ENCODE data around the gene SCFD2.
"Not testable (repeated sequence)": the region's sequence is repeated elsewhere in the genome, so short reads cannot be mapped to it uniquely, and the experiment has no call there.

The SCFD2 gene

DNA sequence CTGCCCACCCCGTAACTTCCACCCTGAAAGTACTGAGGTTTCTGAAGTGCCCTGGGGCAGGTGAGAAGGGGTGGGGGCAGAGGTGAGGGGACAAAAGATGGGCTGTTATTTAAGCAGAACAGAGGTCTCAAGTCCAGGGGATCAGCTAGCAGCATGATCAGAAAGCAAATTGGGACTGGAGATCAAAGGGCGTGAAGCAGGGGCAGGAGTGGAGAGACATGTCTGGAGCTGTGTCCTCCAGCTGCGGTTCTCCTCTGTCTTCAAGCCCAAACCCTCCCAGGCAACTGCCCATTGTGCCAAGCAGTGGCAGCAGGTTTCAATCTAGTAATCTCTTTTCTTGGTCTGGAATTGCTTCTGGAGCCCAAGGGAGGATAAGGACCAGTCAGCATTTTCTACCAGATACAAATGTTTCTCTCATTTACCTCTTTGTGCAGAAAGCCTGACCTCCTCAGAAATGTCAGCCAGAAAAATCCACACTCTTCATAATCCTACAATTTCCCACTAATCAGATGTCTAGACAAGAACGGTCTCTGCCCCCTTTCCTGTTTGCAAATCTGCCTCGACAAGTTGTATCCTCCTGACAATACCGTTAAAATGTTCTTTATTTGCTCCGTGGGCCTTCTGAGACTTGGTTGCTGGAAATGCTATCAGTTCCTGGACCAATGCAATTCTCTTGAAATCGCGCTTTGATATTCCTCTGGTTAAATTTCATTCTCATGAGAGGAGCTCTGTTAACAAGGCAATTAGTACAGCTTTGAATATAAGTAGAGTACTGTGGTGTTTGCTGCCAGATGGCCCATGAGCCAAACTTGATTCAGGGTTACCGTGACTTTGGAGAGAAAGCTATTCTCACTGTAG, 526.9 kb downstream of the SCFD2 start:
- DNase-seq (ENCODE audit: low read depth in 2 of 2, low spot score in 1 of 2) = no peak

DNA sequence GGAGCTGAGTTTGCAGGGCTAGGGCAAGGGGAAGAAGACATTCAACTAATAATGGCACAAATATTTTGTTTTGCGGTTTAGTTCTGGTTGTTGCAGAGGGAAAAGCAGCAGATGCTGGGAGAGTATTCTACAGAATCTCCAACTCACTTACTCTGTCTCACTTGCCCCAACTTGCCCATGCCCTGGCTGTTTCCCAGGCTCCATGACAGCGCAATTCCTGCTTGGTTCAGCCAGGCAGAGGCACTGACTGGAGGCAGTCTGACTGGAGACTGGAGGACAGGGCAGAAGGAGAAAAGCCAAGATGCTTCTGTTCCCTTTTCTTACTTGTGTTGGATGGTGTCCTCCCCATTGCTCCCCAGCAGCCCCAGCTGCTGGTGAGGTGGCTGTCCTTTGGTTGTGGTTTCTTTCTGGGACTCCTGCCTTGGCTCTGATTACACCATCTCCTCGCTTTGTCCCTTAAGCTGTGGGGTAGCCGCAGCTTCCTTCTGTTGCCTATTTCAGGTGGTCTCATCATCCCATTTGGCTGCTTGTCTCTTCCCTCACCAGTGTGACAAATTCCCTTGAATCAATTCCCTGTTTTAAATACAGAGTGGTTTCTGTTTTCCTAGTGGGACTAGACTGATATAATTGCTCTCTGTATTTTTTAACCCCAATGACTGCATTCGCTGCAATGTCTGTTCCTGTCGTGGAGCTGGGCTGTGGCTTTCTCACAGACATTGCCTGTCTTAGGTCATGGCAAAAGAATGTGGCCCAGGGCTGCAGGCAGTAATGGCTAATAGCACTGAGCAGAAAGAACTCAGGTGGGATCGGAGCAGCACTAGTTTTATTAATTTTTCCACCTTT, 527.9 kb downstream of the SCFD2 start:
- DNase-seq (ENCODE audit: low read depth in 2 of 2, low spot score in 1 of 2) = no peak

DNA sequence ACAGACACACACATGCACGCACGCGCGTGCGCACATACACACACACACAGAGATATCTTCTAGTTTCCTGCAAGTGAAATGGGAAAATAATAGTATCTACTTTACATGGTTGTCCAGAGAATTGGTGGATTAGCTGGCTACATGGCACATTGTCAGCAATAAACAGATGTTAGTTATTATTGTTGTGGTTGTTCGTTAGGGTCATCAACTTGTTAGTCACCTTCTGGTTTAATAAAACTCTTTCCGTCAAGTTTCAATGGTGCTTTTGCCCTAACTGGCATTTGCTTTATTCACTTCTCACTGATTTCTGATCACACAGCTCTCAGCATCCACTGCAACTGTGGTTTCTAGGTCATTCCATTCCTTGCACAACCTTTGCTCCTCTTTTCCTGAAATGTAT, 529.2 kb downstream of the SCFD2 start:
- no peak for DNase-seq (ENCODE audit: low read depth in 2 of 2, low spot score in 1 of 2)

DNA sequence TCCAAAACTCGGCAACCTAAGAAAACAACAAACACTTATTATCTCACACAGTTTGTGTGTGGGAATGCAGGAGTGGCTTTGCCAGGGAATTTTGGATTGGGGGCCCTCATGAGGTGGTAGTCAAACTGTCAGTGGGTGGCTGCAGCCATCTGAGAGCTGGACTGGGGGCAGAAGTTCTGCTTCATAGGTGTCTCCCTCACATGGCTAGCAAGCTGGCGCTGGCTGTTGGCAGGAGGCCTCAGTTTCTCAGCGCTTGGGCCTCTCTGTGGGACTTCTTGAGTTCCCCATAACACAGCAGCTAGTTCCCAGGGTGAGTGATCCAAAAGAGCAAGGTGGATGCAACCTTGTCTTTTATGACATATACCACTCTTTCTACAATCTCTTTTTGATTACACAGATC, 529.7 kb downstream of the SCFD2 start:
- DNase-seq (ENCODE audit: low read depth in 2 of 2, low spot score in 1 of 2) = no peak

DNA sequence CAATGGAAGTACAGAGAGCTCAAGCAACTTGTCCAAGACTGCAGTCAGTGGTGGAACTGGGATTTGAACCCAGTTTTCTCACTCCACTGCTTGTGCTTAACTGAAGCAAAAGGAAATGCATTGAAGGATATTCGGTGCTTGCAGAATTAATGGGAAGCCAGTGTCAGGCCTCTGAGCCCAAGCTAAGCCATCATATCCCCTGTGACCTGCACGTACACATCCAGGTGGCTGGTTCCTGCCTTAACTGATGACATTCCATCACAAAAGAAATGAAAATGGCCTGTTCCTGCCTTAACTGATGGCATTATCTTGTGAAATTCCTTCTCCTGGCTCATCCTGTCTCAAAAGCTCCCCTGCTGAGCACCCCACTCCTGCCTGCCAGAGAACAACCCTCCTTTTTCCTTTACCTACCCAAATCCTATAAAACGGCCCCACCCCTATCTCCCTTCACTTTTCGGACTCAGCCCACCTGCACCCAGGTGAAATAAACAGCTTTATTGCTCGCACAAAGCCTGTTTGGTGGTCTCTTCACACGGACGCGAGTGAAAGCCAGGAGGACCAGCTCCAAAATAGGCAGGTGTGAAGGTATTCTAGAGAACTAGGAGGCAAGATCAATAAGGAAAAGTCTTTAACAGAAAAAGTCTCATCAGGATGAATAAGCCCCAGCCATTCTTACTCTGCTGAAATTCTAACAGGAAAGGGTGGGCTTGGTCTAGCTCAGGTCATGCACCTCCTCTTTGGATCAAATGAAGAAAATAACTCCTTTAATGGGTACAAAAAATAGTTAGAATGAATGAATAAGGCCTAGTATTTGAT, 531.0 kb downstream of the SCFD2 start:
- DNase-seq (ENCODE audit: low read depth in 2 of 2, low spot score in 1 of 2) = not testable (repeated sequence)

DNA sequence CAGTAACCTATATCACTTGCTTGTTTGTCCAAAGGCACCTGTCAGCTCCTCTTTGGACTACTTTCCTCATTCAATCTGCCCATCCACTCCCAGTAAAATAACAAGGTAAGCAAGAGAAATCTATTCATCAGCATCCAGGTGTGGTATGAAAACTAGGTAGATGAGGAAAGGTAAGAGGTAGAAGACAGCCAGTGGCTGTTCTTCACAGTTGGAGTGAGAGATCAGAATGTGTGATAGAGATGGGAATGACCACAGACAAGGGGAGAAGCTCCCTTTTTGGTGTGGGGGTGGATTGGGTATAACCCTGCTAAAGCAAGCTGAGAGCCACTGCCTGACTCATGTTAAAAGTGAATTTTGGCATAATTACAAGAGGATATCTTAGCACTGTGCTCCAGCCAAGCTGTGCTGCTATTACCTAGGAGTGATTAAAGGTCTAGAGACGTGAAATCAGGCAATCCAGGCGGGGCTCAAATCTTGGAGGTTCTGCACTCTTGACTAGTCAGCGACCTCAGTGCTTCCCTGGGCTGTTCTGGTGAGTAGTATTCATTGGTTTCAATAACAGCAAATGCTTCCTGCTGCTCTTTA, 531.8 kb downstream of the SCFD2 start:
- DNase-seq (ENCODE audit: low read depth in 2 of 2, low spot score in 1 of 2) = no peak

DNA sequence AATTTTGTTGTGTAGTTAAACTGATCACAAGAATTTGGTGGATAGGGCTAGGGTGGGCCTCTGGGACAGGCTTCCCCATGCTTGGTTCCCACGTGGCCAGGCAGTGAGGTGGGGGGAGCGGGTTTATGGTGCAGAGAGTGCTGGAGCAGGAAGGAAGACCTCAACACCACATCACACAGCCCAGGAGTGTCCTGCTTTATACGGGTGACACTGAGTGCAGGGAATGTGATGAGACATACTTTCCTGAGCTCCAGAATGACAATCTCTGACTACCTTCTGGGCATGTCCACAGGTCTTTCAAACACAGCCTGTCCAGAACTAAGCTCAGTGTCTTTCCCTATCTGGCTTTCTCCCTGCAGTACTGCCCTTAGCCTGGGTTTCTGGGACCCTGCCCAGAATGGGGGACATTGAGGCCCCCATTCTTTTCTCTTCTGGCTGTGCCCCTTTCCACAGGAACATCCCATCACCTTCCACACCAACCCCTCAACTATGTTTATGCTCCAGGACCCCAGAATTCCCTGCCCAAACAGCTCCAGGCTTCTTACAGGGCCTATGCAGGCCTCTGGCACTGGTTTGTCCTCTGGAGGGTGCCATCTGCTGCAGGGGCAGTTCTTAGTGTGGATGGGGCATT, 540.3 kb downstream of the SCFD2 start:
- DNase-seq (ENCODE audit: low read depth in 2 of 2, low spot score in 1 of 2) = no peak

DNA sequence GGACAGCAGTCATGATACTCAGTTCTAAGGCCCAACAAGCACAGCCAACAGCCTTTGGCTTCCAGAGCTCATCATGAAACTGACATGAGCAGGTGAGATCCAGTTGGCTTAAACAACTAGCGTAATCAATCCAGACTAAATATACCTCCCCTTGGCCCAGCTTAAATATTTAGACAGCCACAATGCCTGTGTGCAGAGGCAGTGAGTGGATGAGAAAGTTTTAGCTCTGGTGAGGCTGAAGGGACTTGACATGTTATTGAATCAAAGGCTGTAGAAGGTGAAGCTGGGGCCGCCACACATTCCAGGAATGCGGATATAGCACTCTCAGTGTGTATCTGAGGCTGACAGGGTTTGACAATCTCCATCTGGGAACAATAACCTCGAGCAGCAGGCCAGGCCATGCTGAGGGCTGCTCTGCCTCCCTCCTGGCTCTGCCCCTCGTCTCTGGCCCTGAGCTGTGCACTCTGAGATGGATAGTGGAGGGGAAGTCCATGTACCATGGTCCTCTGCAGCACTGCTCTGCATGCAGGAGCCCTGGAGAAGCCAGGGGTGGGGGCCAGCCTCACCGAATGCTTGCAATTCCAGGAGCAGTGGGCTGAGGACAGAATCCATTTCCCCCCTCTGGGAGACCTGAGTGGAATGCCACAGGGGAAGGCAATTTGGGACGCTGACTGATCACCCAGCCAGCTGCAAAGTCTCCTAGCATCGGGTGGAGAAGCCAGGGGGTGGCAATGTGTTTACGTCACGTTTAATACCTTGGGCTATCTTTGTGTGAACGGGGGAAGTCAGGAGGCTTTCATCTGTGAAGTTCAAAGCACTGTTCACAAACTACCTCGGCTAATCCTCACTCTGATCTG, 541.0 kb downstream of the SCFD2 start:
- no peak for DNase-seq (ENCODE audit: low read depth in 2 of 2, low spot score in 1 of 2)

DNA sequence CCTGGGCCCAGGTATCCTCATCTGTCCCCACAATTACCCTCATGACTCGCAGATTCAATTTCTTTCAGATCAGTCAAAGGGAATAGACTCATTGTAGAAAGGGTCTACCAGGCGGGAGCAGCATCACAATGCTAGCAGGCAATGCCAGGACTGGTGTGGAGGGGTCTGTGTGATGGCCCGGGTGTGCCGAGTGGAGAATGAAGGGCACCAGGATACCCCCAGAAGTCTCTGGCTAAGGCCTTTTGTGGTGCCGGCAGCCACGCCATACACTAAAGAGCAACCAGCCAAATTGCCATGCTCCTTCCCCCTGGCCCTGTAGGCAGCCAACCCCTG, 541.6 kb downstream of the SCFD2 start:
- DNase-seq (ENCODE audit: low read depth in 2 of 2, low spot score in 1 of 2) = no peak

DNA sequence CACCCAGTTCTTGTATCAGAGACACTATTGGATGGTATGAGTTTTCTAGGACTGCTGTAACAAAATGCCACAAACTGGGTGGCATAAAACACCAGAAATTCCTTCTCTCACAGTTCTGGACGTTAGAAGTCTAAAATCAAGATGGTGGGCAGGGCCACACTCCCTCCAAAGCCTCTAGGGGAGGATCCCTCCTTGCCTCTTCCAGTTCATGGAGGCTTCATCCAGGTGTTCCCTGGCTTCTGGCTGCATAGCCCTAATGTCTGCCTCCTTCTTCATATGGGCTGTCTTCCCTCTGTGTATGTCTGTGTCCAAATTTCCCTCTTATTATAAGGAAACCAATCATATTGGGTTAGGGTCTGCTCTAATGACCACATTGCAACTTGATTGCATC, 542.2 kb downstream of the SCFD2 start:
- no peak for DNase-seq (ENCODE audit: low read depth in 2 of 2, low spot score in 1 of 2)

All from stimulated activated CD8-positive, alpha-beta memory T cell treated with anti-CD3 and anti-CD28 coated beads, Interleukin-4, amount 100 ng/mL, for 1 hour (primary cell).